Lower leg skin (tissue), 4 donors: Measurements from ENCODE around the gene TMEFF1. TPM values are rescaled to one million over a fixed set of nuclear protein-coding genes. Genes with fewer than 3 reads are reported as not detected.

Experiments
- DNase-seq, 2 donors: peaks; one replicate each; pipeline ENCODE4 v3.0.0-alpha.2; 2019; ENCODE audit warnings: low spot score in 2 of 2
- H3K4me3 ChIP-seq: fragments of 200-600 bp; sonication (generic); 2 replicates; pipeline ENCODE4 v1.5.1; 2017; ENCODE audit warnings: mild to moderate bottlenecking, low read depth; ENCODE audit not compliant: poor library complexity, severe bottlenecking
- POLR2A ChIP-seq, 2 donors: fragments of 450-650 bp; IDR thresholded peaks; one replicate each; pipeline ENCODE4 v1.6.1; 2016 to 2017; ENCODE audit warnings: antibody characterized with exemption in 2 of 2, mild to moderate bottlenecking in 1 of 2, moderate library complexity in 1 of 2
- WGBS, 2 donors: methylation state at CpG; one replicate each; pipeline ENCODE4 v1.1.5; 2018; 5-methylcytosine and 5-hydroxymethylcytosine counted together
- intact Hi-C: fragments of 100-400 bp; cut with DNase I; formaldehyde crosslinking; loops from one replicate; pipeline ENCODE4 v1.15.0; 2023; ENCODE audit warnings: low total_unique reads
- total RNA-seq, 4 donors: library from RNA; depleted of rRNA; stranded (reverse); fragments of >200 nt; gene quantifications; one replicate each; pipeline ENCODE4 v1.1.0, GENCODE V29; 2016
- TF ChIP-seq, protein P1 (sequence below), 3 donors: fragments of 450-650 bp; IDR thresholded peaks; one replicate each; pipeline ENCODE4 v1.5.1; 2016; ENCODE audit warnings: antibody characterized with exemption in 3 of 3, mild to moderate bottlenecking in 3 of 3, moderate library complexity in 2 of 3

Gene TMEFF1
- total RNA-seq, 4 donors from 2014 or later = not detected

DNA sequence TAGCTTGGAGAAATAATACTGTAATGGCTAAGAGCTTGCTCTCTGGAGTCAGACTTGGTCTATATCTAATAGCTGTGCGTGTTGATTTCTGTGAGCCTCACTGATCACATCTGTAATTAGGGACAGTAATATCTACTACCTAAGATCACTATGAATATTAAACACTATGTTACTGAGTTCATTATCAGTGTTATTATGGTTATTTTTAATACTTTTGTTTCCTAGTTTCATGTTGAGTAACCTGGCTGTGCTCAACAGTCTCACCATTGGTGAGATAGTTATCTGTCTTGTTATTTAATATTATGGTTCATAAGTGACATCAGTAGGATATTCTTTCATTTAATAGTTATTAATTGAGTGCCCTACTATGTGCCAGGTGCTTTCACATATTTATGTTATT lies 82.5 kb downstream of the TMEFF1 start:
- no peak for TF ChIP-seq POLR2A (IDR thresholded peaks at IDR 0.05)
- TF ChIP-seq, protein P1, sequence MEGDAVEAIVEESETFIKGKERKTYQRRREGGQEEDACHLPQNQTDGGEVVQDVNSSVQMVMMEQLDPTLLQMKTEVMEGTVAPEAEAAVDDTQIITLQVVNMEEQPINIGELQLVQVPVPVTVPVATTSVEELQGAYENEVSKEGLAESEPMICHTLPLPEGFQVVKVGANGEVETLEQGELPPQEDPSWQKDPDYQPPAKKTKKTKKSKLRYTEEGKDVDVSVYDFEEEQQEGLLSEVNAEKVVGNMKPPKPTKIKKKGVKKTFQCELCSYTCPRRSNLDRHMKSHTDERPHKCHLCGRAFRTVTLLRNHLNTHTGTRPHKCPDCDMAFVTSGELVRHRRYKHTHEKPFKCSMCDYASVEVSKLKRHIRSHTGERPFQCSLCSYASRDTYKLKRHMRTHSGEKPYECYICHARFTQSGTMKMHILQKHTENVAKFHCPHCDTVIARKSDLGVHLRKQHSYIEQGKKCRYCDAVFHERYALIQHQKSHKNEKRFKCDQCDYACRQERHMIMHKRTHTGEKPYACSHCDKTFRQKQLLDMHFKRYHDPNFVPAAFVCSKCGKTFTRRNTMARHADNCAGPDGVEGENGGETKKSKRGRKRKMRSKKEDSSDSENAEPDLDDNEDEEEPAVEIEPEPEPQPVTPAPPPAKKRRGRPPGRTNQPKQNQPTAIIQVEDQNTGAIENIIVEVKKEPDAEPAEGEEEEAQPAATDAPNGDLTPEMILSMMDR (IDR thresholded peaks at IDR 0.05) = no peak
- intact Hi-C loops = no loop called here
- 94 to 100% methylated on average over 1 of the region's 1 CpG for WGBS, 2 donors

DNA sequence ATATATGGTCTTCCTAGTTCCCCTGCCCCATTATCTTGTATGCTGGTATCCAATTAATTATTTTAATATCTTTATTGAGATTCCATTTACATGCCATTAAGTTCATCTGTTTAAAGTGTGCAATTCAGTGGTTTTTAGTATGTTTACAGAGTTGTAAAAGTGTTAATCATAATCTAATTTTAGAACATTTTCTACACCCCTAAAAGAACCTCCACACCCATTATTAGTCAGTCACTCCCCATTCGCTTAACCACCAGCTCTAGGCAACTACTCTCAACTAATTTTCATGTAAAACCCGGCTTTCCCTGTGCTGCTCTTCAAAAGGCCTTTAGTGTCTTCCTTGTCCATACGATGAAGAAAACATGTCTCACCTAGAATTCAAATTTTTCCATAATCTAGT lies 84.1 kb downstream of the TMEFF1 start:
- intact Hi-C loops = no loop called here
- no peak overlapping the region for H3K4me3 ChIP-seq
- WGBS, 2 donors = 79 to 86% methylated on average over 3 of the region's 3 CpGs
- DNase-seq = no peak
- no peak for TF ChIP-seq POLR2A (IDR thresholded peaks at IDR 0.05)
- TF ChIP-seq, protein P1 (IDR thresholded peaks at IDR 0.05) = no peak

More for the DNA sequence above, 82.5 kb downstream of the TMEFF1 start:
- no peak for DNase-seq
- H3K4me3 ChIP-seq = no peak overlapping the region

DNA sequence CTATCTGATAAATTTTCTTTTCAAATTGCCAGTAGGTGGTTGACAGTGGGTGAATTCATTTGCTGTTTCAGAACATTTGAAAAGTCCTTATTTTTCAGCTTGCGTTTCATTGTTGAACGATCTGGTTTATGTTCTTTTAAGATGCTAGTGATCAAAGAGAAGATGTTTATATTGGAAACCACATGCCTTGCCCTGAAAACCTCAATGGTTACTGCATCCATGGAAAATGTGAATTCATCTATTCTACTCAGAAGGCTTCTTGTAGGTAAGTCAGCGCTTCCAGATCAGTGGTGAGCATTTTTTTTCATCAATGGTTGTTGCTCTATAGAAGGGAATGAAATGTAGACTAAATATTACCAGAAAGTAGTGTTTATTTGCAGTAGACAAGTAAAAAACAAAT lies 88.3 kb downstream of the TMEFF1 start:
- TF ChIP-seq, protein P1 (IDR thresholded peaks at IDR 0.05) = no peak
- TF ChIP-seq POLR2A (IDR thresholded peaks at IDR 0.05) = no peak
- 75 to 87% methylated on average over 3 of the region's 3 CpGs for WGBS, 2 donors
- H3K4me3 ChIP-seq = no peak overlapping the region
- intact Hi-C loops = no loop called here
- no peak for DNase-seq

DNA sequence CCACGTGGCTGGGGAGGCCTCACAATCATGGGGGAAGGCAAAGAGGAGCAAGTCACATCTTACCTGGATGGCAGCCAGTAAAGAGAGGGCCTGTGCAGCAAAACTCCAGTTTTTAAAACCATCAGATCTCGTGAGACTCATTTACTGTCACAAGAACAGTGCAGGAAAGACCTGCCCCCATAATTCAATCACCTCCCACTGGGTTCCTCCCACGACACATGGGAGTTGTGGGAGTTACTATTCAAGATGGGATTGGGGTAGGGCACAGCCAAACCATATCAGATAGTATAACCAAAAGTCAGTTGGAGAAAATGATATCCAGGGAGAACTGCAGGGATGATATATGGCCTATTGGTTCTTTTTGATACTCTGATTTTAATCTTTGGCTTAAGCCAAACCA lies 94.9 kb downstream of the TMEFF1 start:
- intact Hi-C loops = no loop called here
- 66 to 78% methylated on average over 3 of the region's 3 CpGs for WGBS, 2 donors
- TF ChIP-seq POLR2A (IDR thresholded peaks at IDR 0.05) = no peak
- TF ChIP-seq, protein P1 (IDR thresholded peaks at IDR 0.05) = no peak
- no peak for DNase-seq
- no peak overlapping the region for H3K4me3 ChIP-seq

DNA sequence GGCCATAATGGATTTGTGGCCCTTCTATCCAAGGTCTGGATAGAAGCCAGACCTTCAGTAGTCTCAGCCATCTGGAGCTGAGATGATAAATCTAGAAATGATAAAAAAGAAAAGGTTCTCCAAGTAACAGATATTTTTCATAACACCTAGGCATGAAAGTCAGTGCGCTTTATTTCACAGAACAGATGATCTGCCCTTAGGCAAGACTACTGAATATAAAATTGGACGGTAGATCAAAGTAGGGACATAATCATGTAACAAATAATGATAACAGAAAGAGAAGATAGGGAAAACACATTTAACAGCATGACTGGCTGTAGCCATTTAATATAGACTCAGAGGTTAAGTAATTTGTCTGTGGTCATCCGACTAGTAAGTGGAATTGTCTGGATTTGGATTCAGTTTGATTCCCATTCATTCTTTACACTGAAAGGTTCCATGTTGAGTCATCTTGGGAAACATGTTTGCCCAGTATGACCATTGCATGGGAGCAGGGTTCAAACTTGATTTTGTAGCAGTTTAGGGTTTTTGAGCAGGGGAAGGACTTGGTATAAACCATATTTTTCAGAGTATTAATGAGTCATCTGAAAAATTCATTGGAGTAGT lies 100.8 kb downstream of the TMEFF1 start:
- no peak overlapping the region for H3K4me3 ChIP-seq
- 78 to 79% methylated on average over 3 of the region's 3 CpGs for WGBS, 2 donors
- TF ChIP-seq, protein P1 (IDR thresholded peaks at IDR 0.05) = no peak
- no peak for TF ChIP-seq POLR2A (IDR thresholded peaks at IDR 0.05)
- DNase-seq = no peak
- intact Hi-C loops = no loop called here

DNA sequence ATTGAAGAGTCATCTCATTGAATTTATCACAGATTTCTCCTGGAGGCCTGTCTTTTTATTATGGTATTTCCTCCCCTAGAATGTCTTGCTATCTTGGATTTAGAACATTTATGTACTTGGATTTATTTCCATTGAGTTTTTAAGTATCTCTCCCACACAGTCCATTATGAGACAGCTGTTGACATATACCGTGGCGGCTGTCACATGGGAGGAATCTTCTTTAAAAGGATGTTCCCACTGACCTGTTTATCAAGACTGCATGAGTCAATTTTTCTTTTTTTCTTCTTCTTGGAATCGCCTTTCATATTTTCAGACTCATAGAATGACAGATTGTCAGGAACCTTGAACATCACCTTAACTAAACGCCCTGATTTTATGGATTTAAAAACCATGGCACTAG lies 102.1 kb downstream of the TMEFF1 start:
- H3K4me3 ChIP-seq = no peak overlapping the region
- no peak for DNase-seq
- TF ChIP-seq, protein P1 (IDR thresholded peaks at IDR 0.05) = no peak
- no peak for TF ChIP-seq POLR2A (IDR thresholded peaks at IDR 0.05)
- WGBS, 2 donors = 84 to 89% methylated on average over 4 of the region's 4 CpGs
- intact Hi-C loops = no loop called here
